Thymus (tissue), 11 donors: ENCODE data around the gene VWA5B1. TPM values are rescaled to one million over a fixed set of nuclear protein-coding genes. Genes with fewer than 3 reads are reported as not detected.

Source experiments
- DNase-seq, 9 donors: peaks; one replicate each; pipeline ENCODE4 v3.0.0-alpha.2; 2013; ENCODE audit warnings: low spot score in 9 of 9, low read depth in 6 of 9, missing footprints in 1 of 9
- H3K27ac ChIP-seq, 2 donors: one replicate each; pipeline ENCODE4 v1.5.1; 2013; ENCODE audit warnings: control low read depth in 1 of 2, low read depth in 1 of 2, low read length in 1 of 2, mild to moderate bottlenecking in 1 of 2, moderate library complexity in 1 of 2
- H3K27me3 ChIP-seq, 2 donors: one replicate each; pipeline ENCODE4 v1.5.1; 2013; ENCODE audit warnings: low read length in 1 of 2; ENCODE audit not compliant: control insufficient read depth in 2 of 2, insufficient read depth in 1 of 2
- H3K36me3 ChIP-seq, 2 donors: one replicate each; pipeline ENCODE4 v1.5.1; 2013; ENCODE audit warnings: low read length in 1 of 2, mild to moderate bottlenecking in 1 of 2, moderate library complexity in 1 of 2; ENCODE audit not compliant: control insufficient read depth in 2 of 2, insufficient read depth in 2 of 2
- H3K4me1 ChIP-seq, 2 donors: one replicate each; pipeline ENCODE4 v1.5.1; 2013; ENCODE audit warnings: low read length in 2 of 2; ENCODE audit not compliant: control insufficient read depth in 2 of 2, insufficient read depth in 2 of 2
- H3K4me3 ChIP-seq, 2 donors: one replicate each; pipeline ENCODE4 v1.5.1; 2013; ENCODE audit warnings: low read length in 2 of 2, control low read depth in 1 of 2, mild to moderate bottlenecking in 1 of 2
- H3K9me3 ChIP-seq, 2 donors: one replicate each; pipeline ENCODE4 v1.5.1; 2013; ENCODE audit warnings: low read length in 1 of 2, mild to moderate bottlenecking in 1 of 2; ENCODE audit not compliant: control insufficient read depth in 2 of 2, insufficient read depth in 1 of 2
- whole genome bisulfite sequencing: extraction: QIAGEN DNeasy Blood & Tissue Kit; methylation state at CpG from one replicate; pipeline ENCODE4 v1.1.7; 2013; 5-methylcytosine and 5-hydroxymethylcytosine counted together
- polyA plus RNA-seq: library from polyadenylated mRNA; stranded (reverse); fragments of 200-250 nt; gene quantifications from one replicate; pipeline ENCODE4 v1.2.3, GENCODE V29; 2013
- total RNA-seq: library from RNA; stranded (reverse); fragments of 120-200 nt; gene quantifications from one replicate; pipeline ENCODE4 v1.2.4, GENCODE V29; 2013
- donor health status: healthy.

The VWA5B1 gene
- total and polyA plus RNA-seq, 2 donors: 0.05 TPM

GRCh38 chr1:20395255-20395654 lies 104.6 kb downstream of the VWA5B1 start:
- Histone ChIP-seq H3K27ac (no peak overlapping the region), H3K27me3 (peaks cover 2 to 4% of the 10 kb centered on the region in 2 donors), H3K9me3 (no peaks in the 10 kb centered on the region), H3K4me1 (no peaks in the 10 kb centered on the region), H3K36me3 (no peaks in the 10 kb centered on the region), H3K4me3 (no peak overlapping the region)
- no peak for DNase-seq
- 94% methylated on average over 2 of the region's 2 CpGs for WGBS

GRCh38 chr1:20398744-20399143 lies 108.1 kb downstream of the VWA5B1 start:
- Histone ChIP-seq H3K36me3 (no peaks in the 10 kb centered on the region), H3K4me3 (no peak overlapping the region), H3K9me3 (no peaks in the 10 kb centered on the region), H3K27ac (no peak overlapping the region), H3K4me1 (no peaks in the 10 kb centered on the region), H3K27me3 (peaks cover 2 to 26% of the 10 kb centered on the region in 2 donors)
- no peak for DNase-seq
- WGBS: 76% methylated on average over 4 of the region's 4 CpGs

- Histone ChIP-seq H3K4me1 (no peaks in the 10 kb centered on the region), H3K36me3 (no peaks in the 10 kb centered on the region), H3K27me3 (peaks cover 2 to 30% of the 10 kb centered on the region in 2 donors), H3K4me3 (no peak overlapping the region), H3K9me3 (no peaks in the 10 kb centered on the region), H3K27ac (no peak overlapping the region)
- no peak for DNase-seq
- 85% methylated on average over 7 of the region's 7 CpGs for WGBS
These were observed 108.5 kb downstream of the VWA5B1 start for GRCh38 chr1:20399196-20399595.

GRCh38 chr1:20399606-20400180 lies 109.0 kb downstream of the VWA5B1 start:
- peaks cover 5 to 35% of the 10 kb centered on the region in 2 donors for H3K27me3 ChIP-seq
- no peaks in the 10 kb centered on the region for H3K4me1 ChIP-seq
- no peak overlapping the region for H3K27ac ChIP-seq
- DNase-seq: no peak
- H3K4me3 ChIP-seq: no peak overlapping the region
- H3K9me3 ChIP-seq: no peaks in the 10 kb centered on the region
- no peaks in the 10 kb centered on the region for H3K36me3 ChIP-seq
- 45% methylated on average over 5 of the region's 5 CpGs for WGBS

- Histone ChIP-seq H3K9me3 (no peaks in the 10 kb centered on the region), H3K36me3 (no peaks in the 10 kb centered on the region), H3K27me3 (peaks cover 5 to 44% of the 10 kb centered on the region in 2 donors), H3K27ac (no peak overlapping the region), H3K4me1 (no peaks in the 10 kb centered on the region), H3K4me3 (no peak overlapping the region)
- WGBS: 60% methylated on average over 10 of the region's 10 CpGs
- no peak for DNase-seq
These were observed 109.9 kb downstream of the VWA5B1 start for GRCh38 chr1:20400341-20401177.

GRCh38 chr1:20401405-20402010 lies 110.8 kb downstream of the VWA5B1 start:
- 90% methylated on average over 11 of the region's 11 CpGs for WGBS
- Histone ChIP-seq H3K4me1 (no peaks in the 10 kb centered on the region), H3K4me3 (no peak overlapping the region), H3K9me3 (no peaks in the 10 kb centered on the region), H3K27me3 (peaks cover 5 to 47% of the 10 kb centered on the region in 2 donors), H3K27ac (no peak overlapping the region), H3K36me3 (no peaks in the 10 kb centered on the region)
- DNase-seq: no peak

- H3K36me3 ChIP-seq: no peaks in the 10 kb centered on the region
- H3K9me3 ChIP-seq: no peaks in the 10 kb centered on the region
- no peaks in the 10 kb centered on the region for H3K4me1 ChIP-seq
- peaks cover 5 to 46% of the 10 kb centered on the region in 2 donors for H3K27me3 ChIP-seq
- no peak for DNase-seq
- 54% methylated on average over 13 of the region's 13 CpGs for WGBS
- H3K27ac ChIP-seq: no peak overlapping the region
- H3K4me3 ChIP-seq: no peak overlapping the region
These were observed 112.1 kb downstream of the VWA5B1 start for GRCh38 chr1:20402585-20403422.

- Histone ChIP-seq H3K4me1 (no peaks in the 10 kb centered on the region), H3K4me3 (no peak overlapping the region), H3K27ac (no peak overlapping the region), H3K36me3 (no peaks in the 10 kb centered on the region), H3K27me3 (peaks cover 5 to 46% of the 10 kb centered on the region in 2 donors), H3K9me3 (no peaks in the 10 kb centered on the region)
- 69% methylated on average over 8 of the region's 8 CpGs for WGBS
- DNase-seq: no peak
These were observed 112.9 kb downstream of the VWA5B1 start for GRCh38 chr1:20403423-20404145.
